ENCODE measurements around the gene FAM3B.
"Not testable (repeated sequence)": the region's sequence is repeated elsewhere in the genome, so short reads cannot be mapped to it uniquely, and the experiment has no call there.

Gene FAM3B, protein sequence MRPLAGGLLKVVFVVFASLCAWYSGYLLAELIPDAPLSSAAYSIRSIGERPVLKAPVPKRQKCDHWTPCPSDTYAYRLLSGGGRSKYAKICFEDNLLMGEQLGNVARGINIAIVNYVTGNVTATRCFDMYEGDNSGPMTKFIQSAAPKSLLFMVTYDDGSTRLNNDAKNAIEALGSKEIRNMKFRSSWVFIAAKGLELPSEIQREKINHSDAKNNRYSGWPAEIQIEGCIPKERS

DNA sequence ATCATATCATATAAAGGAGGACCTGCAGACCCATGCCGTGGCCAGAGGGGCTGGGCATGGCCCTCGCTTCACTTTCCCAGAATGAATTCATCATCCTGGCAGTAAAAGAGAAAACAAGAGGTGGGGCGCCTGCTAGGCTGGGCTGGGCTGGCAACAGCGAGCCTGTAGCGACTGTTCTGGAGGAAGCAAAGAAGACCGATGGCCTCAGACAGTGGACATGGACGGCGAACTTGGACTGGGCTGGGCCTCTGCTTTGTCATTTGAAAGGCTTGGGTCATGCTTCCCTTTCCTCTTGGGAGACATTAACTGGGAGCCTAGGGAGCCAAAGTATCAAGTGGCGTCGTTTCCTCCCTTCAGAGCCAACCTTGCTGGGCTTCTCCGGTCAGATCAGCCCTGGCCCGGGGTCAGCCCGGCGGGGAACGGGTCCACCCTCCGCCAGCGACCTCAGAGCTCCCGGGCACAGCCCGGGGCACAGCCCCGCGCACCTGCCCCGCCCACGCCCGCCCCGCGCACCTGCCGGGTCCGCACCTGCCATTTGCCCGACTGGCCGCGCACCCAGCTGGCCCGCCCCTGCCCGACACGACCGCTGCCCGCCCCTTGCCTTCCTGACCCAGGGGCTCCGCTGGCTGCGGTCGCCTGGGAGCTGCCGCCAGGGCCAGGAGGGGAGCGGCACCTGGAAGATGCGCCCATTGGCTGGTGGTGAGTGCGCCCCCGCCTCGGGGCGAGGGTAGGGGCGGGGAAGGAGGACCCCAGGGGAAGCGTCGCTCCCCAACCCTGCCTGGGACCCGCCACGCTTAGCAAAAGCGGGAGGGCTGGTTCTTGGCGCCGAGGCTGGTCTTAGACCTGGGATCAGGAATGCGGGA is at the start of gene FAM3B:
FAM3B (plus strand) TSS at position 602 of the 863 bp plus-strand sequence; CDS start at position 681, 79 bp downstream.
- no peak for DNase-seq (ENCODE audit: low spot score)

DNA sequence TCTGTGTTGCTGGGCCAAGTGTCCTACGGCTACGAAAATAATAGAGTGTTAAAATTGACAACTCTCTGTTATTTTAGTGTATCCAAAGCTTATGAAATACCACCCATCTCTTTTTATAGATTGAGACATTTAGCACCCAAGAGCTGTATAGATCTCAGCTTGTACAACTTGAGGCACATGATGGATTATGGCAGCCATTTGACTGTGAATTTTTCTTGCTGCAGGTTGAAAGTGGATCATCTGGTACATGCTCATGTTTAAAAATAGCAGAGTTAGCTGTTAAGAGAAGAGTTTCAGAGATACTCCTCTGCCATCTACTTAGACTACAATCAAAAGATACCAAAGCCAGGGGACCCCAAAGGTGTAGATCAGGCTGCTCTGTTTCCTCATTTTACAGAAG is 49.3 kb upstream of the FAM3B start:
- no peak for DNase-seq (ENCODE audit: low spot score)

DNA sequence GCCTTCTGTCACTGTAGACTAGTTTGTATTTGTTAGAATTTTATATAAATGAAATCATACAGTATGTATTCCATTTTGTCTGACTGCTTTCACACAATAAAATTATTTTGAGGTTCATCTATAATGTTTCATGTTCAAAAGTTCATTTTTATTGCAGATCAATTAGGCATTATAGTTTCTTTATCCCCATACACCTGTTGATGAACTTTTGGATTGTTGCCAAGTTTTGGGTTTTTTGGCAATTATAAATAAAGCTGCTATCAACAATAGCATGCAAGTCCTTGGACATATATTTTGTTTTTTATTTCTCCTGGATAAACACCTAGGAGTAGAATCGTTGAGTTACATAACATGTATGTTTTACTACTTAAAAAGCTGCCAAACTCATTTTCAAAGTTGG is 47.1 kb upstream of the FAM3B start:
- DNase-seq (ENCODE audit: low spot score) = no peak

DNA sequence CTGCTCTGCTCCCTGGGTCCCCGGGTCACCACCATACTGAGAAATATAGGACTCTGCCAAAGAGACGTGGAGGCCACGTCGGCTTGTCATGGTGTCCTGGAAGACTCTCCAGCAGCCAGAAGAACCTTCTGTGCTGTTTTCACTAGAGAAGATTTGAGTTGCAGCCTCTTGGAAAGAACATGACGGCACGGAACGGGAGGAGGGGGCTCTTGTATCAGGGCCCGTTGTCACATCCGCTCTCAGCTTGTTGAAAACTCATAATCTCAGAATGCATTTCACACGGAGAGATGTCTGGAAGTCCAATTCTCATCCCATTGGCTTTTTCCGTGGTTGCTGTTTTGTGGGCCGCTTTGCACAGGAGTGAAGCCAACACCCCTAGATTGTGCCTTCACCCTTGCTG is 39.4 kb upstream of the FAM3B start:
- DNase-seq (ENCODE audit: low spot score) = no peak

DNA sequence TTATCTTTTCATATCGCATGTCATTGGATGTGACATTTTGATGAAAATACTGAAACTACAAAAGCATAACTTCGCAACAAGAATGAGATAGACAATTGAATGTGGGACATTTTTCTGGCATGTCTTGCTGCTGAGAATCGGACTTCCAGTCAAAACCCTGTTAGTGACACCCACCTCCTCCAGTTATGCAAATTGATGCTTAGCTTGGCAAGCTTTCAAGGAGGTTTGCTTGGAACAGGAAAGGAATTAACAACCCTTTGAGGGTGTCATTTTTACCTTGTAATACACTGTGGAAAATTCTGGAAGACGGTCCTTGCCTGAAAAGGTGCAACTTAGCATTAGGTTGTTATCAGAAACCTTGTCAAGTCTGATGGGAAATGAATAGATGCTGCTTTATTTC is 38.8 kb upstream of the FAM3B start:
- DNase-seq (ENCODE audit: low spot score) = no peak

DNA sequence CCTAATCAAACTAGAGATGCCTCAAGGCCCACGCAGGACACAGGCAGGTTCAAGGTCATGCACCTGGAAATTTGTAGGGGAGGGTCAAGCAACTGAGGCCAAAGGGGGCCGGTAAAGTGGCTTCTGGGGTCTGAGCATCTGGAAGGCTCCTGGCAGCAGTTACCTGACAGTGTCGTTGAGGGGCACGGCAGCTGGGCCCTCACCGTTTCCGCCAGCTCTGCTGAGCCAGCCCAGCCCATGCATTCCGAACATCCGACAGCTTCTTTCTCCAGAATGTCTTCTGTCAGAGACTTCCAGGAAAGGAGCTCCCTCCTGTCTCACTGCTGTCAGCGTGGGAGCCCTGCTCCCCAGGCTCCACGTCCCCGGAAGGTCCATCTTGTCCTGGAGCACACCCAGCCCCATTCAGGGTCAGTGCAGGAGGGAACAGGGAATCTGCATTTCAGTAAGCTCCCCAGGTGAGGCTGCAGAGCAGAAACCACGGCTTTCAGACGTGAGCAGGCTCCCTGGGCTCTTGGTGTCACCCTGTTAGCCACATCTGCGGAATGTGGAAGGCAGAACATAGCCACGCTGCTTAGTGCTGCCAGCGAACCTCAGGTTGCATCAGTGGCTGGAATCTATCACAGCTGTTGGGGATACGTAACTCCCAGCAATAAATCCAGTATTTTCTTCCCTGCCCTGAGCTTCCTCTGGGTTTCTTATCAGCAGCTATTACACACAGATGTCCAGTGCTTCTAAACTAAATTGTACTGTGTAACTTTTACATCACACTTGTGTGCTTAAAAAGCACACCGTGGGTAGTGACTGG is 36.3 kb upstream of the FAM3B start:
- DNase-seq (ENCODE audit: low spot score) = no peak

DNA sequence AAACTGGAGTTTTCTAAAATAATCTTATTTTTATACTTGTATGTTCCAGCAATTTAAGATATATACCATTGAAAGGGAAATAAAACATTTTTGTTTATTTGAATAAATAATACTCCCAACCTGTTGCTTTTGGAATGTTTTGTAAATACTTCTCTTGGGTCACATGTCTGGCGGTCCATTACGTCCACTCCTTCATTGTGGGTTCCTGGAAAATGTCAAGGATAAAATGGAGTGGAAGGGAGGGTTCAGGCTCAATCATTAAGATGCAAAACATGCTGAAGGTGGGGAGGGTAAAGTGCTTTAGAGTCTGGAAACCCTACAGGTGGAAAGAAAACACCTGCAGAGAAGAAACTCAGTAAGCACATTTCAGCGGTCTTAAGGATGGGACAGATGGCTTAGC is 34.2 kb upstream of the FAM3B start:
- no peak for DNase-seq (ENCODE audit: low spot score)

DNA sequence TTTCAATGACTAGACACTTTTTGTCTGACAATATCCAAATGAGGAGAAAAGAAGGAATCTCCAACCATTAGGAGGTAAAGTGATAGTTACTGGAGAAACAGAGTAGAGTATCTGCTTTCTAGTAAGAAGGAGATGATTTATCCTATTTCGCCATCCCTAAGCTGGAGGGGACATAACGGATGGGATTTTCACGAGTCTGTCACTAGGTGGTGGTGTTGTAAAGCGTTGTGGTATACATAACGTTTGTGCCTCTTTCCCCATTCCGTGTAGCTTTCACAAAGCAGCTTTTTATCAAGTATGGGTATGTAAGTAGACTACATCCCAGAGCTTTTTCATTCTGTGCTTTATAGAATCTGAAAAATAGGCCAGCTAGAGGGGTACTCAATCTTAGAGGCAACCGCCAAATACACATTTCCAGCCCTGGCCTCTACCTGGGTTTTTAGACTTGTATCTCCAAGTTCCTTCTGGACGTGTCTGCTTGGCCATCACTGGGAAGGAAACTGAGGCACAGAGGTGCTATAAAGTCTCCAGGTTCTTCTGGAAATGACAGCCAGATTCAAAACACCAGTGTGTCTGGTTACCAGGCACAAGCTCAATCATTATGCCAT is 33.3 kb upstream of the FAM3B start:
- DNase-seq (ENCODE audit: low spot score) = peak; percentile 93

DNA sequence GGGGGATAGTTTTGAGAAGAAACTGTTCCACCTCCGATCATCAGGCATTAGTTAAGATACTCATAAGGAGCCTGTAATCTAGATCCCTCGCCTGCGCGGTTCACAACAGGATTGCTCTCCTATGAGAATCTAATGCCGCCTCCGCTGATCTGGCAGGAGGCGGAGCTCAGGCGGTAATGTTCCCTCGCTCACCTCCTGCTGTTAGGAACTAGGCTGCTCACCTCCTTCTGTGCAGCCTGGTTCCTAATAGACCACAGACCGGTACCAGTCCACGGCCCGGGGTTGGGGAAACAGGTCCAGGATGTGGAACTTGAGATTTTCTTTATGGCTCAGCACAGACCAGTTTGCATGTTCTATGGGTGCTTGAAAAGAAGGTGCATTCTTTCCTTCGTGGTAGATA is 27.2 kb upstream of the FAM3B start:
- no peak for DNase-seq (ENCODE audit: low spot score)

DNA sequence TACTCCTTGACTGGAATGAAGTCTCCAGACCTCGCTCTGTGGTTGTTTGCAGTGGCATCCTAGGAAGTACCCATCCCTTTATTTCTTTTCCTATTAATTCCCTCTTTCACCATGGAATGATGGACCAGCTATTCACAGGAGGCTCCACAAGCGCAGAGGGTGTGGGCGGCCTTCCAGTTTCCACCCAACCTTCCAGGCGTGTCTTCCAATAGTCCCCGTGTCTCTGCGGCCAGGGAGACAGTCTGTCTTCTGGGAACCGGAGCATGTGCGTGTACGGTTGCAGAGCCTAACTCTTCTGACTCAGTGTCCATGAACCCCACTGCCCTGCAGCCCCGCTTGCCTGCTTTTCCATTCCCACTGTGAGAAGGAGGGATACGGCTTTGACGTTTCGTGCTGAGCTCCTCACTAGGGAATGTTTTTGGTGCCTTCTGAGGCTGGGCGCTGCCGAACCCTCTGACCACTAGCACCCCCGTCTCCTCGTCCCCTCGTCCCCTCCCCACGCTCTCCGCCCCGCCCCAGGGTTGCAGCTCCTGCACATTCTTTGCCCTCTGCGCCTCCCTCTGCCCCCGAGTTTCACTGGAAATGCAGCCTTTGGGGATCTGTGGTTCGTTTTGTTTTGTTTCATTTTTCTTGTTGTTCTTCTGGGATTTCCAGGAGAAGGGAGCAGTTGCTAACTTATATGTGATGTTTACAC is 26.3 kb upstream of the FAM3B start:
- DNase-seq (ENCODE audit: low spot score) = no peak

DNA sequence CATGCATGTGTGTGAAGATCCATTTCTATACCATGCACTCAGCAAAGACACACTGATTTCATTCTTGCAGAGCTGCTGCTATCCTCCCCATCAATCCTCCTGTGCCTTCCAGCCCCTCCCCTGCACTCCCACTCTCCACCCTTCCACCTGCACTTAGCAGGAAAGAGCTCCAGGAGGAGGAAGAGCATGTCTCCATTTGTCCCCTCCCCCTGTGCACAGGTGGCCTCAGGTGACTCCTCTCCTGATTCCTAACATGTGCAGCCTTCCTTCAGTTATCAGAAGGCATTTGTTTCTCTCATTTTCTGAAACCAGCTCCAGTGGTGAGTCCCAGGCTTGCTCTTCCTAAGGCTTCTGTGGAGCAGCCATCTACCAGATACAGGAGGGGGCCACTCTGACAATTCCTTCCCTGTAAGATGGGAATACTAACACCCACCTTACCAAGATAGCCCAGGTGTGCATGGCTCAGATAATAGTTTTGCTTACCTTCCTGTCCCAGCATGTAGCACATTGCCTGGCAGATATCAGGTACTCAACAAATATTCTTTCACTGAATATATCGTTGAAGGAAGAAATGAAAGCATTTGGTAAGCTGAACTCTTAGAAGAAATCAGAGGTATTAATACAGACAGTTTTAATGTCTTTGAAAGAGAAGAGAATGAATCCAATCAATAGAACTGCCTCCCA is 21.9 kb upstream of the FAM3B start:
- no peak for DNase-seq (ENCODE audit: low spot score)

DNA sequence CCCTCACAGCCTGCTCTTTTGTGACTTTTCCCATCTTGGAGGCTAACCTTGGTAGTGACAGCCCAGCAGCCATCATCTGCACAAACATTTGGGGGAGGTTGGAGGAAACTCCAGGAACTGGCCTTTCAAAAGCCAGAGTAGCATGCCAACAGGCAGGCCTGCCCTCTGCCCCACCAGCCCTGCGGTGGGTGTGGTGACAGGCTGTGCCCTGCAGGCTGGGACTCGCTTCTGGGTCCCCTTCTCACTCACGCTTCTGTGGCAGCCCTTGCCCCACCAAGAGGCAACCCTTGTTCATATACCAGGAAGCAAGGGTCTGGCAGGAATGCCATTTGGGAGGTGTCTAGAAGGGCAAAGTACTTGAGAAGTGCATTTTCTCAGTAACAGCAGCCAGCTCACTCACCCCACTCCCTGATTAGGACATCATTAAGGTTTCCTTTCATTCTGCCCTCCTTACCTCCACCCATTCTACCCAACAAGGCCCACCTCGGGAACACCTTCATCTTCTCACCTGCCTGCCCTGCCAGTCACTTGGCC is 20.8 kb upstream of the FAM3B start:
- no peak for DNase-seq (ENCODE audit: low spot score)

DNA sequence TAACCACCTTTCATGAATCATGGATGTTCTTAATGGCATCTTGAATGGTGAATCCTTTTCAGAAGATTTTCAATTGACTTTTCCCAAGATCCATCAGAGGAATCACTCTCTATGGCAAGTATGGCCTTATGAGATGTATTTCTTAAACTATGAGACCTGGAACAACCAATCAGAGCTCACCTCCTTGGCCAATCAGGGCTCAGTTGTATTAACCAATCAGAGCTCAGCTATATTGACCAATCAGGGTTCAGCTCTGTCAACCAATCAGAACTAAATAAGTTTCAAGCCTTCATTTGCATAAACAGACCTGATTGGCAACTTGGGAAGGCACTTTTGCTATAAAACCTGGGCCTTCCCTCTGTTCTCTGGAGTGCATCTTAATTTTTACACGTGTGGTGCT is 13.6 kb upstream of the FAM3B start:
- no peak for DNase-seq (ENCODE audit: low spot score)

DNA sequence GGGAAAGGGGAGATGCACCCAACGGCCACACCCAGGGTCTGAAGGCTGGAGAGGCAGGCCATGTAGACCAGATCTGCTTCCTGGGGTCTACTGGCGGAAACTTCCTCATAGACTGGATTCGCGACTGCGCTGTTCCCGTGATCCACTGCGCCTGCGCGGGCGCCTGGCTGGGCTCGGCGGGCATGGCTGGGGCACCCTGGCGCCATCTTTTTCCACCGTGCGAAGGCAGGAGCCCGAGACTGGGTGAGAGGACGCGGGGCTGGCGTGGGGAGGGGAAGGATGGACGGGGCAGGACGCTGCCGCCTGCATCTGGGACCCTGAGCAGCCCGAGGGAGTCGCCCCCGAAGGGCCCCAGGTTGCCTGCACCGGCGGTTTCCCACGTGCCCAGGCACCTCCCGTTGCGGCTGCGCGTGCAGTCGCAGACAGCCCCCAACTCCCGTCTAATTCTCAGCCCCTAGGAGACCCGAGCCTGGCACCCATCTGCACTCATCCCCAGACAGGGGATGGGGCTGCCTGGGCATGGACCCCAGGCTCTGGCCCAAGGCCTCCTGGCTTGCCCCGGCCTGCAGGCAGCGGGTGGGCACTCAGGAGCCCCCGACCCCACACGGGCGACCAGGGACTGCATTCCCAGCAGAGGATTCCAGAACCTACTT is 12.4 kb upstream of the FAM3B start:
- DNase-seq (ENCODE audit: low spot score) = no peak

DNA sequence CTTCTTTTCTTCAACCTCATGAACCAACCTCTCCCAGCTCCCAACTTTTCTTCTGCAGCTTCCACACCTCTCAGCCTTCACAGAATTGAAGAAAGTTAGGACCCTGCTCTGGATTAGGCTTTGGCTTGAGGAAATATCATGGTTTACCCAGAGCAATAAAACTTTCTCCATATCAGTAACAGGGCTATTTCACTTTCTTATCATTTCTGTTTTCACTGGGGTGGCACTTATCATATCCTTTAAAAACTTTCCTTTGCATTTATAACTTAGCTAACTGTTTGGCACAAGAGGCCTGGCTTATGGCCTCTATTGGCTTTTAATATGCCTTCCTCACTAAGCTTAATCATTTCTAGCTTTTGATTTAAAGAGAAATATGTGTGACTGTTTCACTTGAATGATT is 9.4 kb upstream of the FAM3B start:
- DNase-seq (ENCODE audit: low spot score) = no peak

DNA sequence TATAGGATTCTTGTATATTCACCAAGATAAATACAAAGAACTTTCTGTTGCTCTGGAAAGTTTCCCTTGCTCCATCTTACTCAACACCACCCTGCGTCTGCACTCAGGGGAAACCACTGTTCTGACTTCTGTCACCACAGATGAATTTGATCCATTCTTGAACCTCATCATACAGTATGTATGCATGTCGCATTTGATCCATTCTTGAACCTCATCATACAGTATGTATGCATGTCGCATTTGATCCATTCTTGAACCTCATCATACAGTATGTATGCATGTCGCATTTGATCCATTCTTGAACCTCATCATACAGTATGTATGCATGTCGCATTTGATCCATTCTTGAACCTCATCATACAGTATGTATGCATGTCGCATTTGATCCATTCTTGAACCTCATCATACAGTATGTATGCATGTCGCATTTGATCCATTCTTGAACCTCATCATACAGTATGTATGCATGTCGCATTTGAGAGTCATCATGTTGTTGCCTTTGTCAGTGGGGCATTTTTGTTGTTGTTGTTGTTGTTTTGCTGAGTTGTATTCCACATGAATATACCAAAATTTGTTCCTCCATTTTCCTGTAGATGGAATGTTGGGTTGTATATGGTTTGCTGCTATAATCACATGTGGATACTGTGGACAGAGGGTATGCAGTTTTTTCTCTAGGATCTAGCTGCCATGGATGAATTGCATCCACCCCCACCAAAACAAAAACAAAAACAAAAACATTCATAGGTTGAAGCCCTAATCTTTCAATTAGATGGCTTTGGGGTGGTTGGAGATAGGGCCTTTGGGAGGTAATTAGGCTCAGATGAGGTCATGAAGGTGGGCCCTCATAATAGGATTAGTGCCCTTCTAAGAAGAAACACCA is 3.1 kb upstream of the FAM3B start:
- DNase-seq (ENCODE audit: low spot score) = not testable (repeated sequence)

DNA sequence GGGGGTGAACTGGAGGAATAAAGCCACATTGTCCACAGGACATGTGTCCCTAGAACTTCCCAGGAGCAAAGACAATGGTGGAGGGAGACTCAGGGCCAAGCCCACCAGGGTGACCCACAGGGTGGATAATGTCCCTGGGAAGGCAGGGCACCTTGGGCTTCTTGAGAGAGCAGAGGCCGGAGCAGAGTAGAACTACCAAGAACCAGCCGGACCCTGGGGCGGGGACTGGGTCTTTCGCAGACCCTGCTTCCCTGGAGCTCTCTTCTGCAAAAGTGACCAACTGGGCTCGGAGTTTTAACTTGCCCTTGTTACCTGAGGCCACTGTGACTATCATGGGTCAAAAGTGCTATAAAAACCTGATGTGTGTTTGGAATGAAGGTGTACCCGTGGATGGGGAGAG is 875 bp upstream of the FAM3B start:
- DNase-seq (ENCODE audit: low spot score) = no peak

DNA sequence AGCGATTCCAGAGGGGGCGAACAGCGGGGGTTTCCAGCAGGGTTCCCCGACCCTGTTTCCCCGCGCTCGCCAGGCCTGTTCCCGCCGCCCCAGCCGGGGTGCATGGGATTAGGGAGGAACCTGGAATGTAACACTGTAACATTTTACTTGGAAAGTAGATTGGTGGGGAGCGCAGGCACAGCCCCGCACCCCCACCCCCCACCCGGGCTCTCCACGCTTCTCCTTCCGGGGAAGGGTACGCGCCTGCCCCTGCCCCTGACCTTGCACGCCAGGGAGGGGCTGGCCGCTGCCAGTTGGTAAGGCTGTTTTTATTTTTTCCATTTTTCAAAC is 427 bp downstream of the FAM3B start:
- DNase-seq (ENCODE audit: low spot score) = no peak

DNA sequence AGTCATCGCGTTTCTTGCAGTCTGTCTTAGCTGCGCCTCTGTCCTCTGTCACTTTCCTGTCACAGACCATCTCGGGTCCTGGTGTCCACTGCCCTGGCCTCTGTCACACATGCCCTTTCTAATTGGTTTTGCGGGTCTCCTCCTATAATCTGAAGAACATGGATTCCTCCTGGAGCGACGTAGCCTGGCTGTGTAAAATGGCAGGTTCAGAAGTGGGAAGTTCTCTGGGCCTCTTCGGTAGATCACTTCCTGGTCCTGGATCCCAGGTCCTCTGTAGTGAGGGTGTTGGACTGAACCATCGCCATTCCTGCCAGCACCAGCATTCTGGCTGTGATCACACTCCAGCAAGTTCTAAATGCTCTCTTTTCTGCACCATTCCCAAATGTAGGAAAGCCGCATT is 857 bp downstream of the FAM3B start:
- DNase-seq (ENCODE audit: low spot score) = no peak

DNA sequence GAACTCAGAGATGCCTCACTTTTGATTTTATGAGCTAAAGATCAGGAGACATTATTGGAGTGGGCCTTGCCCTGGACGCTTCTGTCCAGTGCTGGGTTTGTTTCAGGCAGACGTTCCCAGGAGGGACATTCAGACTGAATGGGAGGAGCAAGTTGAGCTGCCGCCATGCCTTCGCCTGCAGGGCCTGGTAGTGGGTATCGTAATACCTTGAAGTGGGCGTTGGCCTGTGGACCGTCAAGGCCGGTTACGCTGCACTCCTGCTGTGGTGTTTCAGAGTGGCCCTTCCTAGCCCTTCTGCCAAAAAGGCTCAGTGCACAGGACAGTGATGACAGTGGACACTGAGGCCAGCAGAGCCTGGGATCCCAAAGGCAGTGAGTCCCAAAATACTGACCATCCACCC is 1.6 kb downstream of the FAM3B start:
- DNase-seq (ENCODE audit: low spot score) = no peak

Measured in pons (tissue), 1 donor.